Hepatocyte (in vitro differentiated cells): ENCODE measurements around the gene USP49. TPM values are rescaled to one million over a fixed set of nuclear protein-coding genes. Genes with fewer than 3 reads are reported as not detected.

Source experiments
- DNase-seq: peaks from one replicate; pipeline ENCODE4 v3.0.0-alpha.2; 2016; ENCODE audit warnings: low spot score
- H2AFZ ChIP-seq: fragments of 200-600 bp; sonication (generic); 2 replicates; pipeline ENCODE4 v1.6.0; 2016; ENCODE audit warnings: antibody characterized with exemption, mild to moderate bottlenecking
- H3K27ac ChIP-seq: fragments of 200-600 bp; sonication (generic); 2 replicates; pipeline ENCODE4 v1.5.1; 2016; ENCODE audit warnings: mild to moderate bottlenecking
- H3K27me3 ChIP-seq: fragments of 200-600 bp; sonication (generic); 2 replicates; pipeline ENCODE4 v1.6.1; 2016
- H3K36me3 ChIP-seq: fragments of 200-600 bp; sonication (generic); replicated peaks from 2 replicates; pipeline ENCODE4 v1.5.1; 2016; ENCODE audit warnings: low read depth; ENCODE audit not compliant: insufficient read depth
- H3K4me1 ChIP-seq: fragments of 200-600 bp; sonication (generic); 2 replicates; pipeline ENCODE4 v1.5.1; 2016; ENCODE audit warnings: mild to moderate bottlenecking, moderate library complexity; ENCODE audit not compliant: insufficient read depth
- H3K4me2 ChIP-seq: fragments of 200-600 bp; sonication (generic); 2 replicates; pipeline ENCODE4 v1.6.0; 2016
- H3K4me3 ChIP-seq: fragments of 200-600 bp; sonication (generic); 2 replicates; pipeline ENCODE4 v1.5.1; 2016; ENCODE audit warnings: mild to moderate bottlenecking
- H3K79me2 ChIP-seq: fragments of 200-600 bp; sonication (generic); 2 replicates; pipeline ENCODE4 v1.6.0; 2017; ENCODE audit warnings: mild to moderate bottlenecking
- H3K9me2 ChIP-seq: fragments of 200-600 bp; sonication (generic); replicated peaks from 2 replicates; pipeline ENCODE4 v1.6.0; 2017; ENCODE audit warnings: mild to moderate bottlenecking; ENCODE audit not compliant: insufficient read depth
- H3K9me3 ChIP-seq: fragments of 200-600 bp; sonication (generic); 2 replicates; pipeline ENCODE4 v1.5.1; 2016; ENCODE audit warnings: low read depth, mild to moderate bottlenecking
- H4K20me1 ChIP-seq: fragments of 200-600 bp; sonication (generic); 2 replicates; pipeline ENCODE4 v1.6.0; 2016; ENCODE audit warnings: mild to moderate bottlenecking; ENCODE audit not compliant: insufficient read depth, poor library complexity, severe bottlenecking
- EZH2 ChIP-seq: fragments of 200-600 bp; sonication (generic); IDR thresholded peaks from 2 replicates; pipeline ENCODE4 v1.6.1; 2016; ENCODE audit warnings: antibody characterized with exemption, mild to moderate bottlenecking, borderline replicate concordance
- EZH2phosphoT487 ChIP-seq: fragments of 200-600 bp; sonication (generic); IDR thresholded peaks from one replicate; pipeline ENCODE4 v1.6.1; 2018; ENCODE audit warnings: antibody characterized with exemption, mild to moderate bottlenecking, low read depth, moderate library complexity; ENCODE audit not compliant: unreplicated experiment, severe bottlenecking
- WGBS: methylation state at CpG from one replicate; pipeline ENCODE4 v1.1.6; 2016; ENCODE audit warnings: low lambda C conversion rate; ENCODE audit errors: missing lambda C conversion rate; 5-methylcytosine and 5-hydroxymethylcytosine counted together
- polyA plus RNA-seq: library from polyadenylated mRNA; unstranded; fragments of >200 nt; fragmentation: Nextera tagmentation; extraction: Ambion mirVana; gene quantifications from 2 replicates; pipeline ENCODE4 v1.2.1, GENCODE V29; 2016
- total RNA-seq: library from RNA; depleted of rRNA; stranded (reverse); fragments of >200 nt; gene quantifications from 2 replicates; pipeline ENCODE4 v1.2.3, GENCODE V29; 2014
- TF ChIP-seq, protein P1 (sequence below): fragments of 200-600 bp; sonication (generic); IDR thresholded peaks from 2 replicates; pipeline ENCODE4 v1.5.1; 2016; ENCODE audit warnings: antibody characterized with exemption, mild to moderate bottlenecking; ENCODE audit not compliant: poor library complexity

Gene USP49
- total and polyA plus RNA-seq, 2 experiments from 2014 or later: 1.0 to 2.4 TPM

DNA sequence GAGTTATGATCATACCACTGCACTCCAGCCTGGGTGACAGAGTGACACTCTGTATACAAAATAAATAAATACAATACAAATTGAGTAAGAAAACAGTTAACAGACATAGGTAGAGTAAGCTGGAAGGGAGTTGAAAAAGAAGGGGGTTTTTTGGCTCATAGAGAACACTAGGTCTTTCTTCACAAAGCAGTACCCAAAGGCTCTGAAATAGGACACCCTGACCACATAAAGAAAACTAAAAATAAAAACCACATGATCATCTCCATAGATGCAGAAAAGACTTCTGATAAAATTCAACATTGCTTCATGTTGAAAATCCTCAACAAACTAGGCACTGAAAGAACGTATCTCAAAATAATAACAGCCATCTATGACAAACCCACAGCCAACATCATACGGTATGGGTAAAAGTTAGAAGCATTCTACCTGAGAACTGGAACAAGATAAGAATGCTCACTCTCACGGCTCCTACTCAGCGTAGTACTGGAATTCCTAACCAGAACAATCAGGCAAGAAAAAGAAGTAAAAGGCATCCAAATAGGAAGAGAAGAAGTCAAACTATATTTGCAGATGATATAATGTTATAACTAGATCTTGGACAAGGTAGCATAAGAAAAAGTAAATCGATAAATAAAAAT is 59.0 kb downstream of the USP49 start:
- no peak for DNase-seq
- no peaks in the 10 kb centered on the region for H3K27me3 ChIP-seq
- no peaks in the 10 kb centered on the region for H3K4me1 ChIP-seq
- no peaks in the 10 kb centered on the region for H3K79me2 ChIP-seq
- no peaks in the 10 kb centered on the region for H3K9me2 ChIP-seq
- TF ChIP-seq, protein P1, sequence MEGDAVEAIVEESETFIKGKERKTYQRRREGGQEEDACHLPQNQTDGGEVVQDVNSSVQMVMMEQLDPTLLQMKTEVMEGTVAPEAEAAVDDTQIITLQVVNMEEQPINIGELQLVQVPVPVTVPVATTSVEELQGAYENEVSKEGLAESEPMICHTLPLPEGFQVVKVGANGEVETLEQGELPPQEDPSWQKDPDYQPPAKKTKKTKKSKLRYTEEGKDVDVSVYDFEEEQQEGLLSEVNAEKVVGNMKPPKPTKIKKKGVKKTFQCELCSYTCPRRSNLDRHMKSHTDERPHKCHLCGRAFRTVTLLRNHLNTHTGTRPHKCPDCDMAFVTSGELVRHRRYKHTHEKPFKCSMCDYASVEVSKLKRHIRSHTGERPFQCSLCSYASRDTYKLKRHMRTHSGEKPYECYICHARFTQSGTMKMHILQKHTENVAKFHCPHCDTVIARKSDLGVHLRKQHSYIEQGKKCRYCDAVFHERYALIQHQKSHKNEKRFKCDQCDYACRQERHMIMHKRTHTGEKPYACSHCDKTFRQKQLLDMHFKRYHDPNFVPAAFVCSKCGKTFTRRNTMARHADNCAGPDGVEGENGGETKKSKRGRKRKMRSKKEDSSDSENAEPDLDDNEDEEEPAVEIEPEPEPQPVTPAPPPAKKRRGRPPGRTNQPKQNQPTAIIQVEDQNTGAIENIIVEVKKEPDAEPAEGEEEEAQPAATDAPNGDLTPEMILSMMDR: no peak
- no peak for TF ChIP-seq EZH2
- no peak for TF ChIP-seq EZH2phosphoT487
- no peaks in the 10 kb centered on the region for H3K9me3 ChIP-seq
- no peaks in the 10 kb centered on the region for H4K20me1 ChIP-seq
- H3K4me3 ChIP-seq: no peak overlapping the region
- WGBS: 86% methylated on average over 5 of the region's 5 CpGs
- no peak overlapping the region for H3K27ac ChIP-seq
- no peak overlapping the region for H3K4me2 ChIP-seq
- H3K36me3 ChIP-seq: no peaks in the 10 kb centered on the region
- H2AFZ ChIP-seq: no peak overlapping the region

DNA sequence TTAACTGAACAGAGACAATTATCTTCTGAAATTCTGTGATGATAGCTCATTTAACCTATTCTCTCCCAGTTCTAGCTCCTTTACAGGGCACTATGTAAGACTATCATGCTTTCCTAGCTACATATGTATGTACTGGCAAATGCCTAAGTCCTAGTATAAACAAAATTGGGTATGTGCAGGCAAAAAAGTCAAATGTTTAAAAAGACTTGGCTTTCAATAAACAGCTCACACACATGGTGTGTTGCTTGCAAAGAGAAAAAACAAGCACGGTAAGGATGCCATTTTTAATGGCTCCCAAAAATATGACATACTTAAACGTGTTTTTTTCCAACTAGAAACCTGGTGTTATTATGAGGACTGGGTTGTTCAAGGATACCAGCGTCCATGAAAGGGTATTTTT is 62.9 kb downstream of the USP49 start:
- Histone ChIP-seq H3K9me2 (no peaks in the 10 kb centered on the region), H3K79me2 (no peaks in the 10 kb centered on the region), H3K4me2 (no peak overlapping the region), H3K27me3 (no peaks in the 10 kb centered on the region), H3K4me3 (no peak overlapping the region), H2AFZ (no peak overlapping the region), H3K9me3 (no peaks in the 10 kb centered on the region), H4K20me1 (no peaks in the 10 kb centered on the region), H3K4me1 (no peaks in the 10 kb centered on the region), H3K36me3 (no peaks in the 10 kb centered on the region), H3K27ac (no peak overlapping the region)
- TF ChIP-seq EZH2: no peak
- TF ChIP-seq EZH2phosphoT487: no peak
- DNase-seq: no peak
- 72% methylated on average over 3 of the region's 3 CpGs for WGBS

DNA sequence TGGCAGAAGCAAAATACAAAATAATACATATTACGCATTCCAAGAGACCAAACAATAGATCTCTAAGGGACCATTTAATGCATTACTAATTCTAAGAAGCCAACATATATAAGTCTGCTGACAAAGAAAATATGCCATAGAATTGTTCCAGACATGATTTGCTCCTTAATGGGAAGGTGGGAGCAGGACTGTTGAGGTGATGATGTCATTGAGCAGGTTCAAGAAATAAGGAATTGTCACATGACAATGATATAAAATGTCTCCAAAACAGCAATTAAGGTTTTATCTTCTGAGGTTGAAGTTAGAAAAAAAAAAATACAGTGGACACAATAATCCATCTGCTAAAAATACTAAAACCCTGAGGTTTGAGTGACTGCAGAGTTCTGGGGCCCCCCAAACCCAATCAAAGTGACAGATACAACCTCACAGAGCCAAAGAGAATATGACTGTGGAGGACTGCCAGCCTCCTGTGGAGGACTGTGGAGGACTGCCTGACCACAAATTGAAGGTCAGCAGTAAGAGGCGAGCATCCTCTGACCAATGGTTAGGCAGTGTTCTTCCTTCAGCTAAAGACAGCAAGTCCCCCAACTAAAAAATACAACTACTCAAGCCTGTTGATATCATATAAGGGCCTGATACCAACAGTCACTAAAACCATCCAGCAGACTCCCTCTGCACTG is 68.7 kb downstream of the USP49 start:
- H4K20me1 ChIP-seq: no peaks in the 10 kb centered on the region
- H3K4me2 ChIP-seq: no peak overlapping the region
- DNase-seq: no peak
- no peaks in the 10 kb centered on the region for H3K36me3 ChIP-seq
- 100% methylated on average over 2 of the region's 2 CpGs for WGBS
- no peak overlapping the region for H3K4me3 ChIP-seq
- no peaks in the 10 kb centered on the region for H3K9me3 ChIP-seq
- no peak overlapping the region for H2AFZ ChIP-seq
- no peaks in the 10 kb centered on the region for H3K4me1 ChIP-seq
- H3K27ac ChIP-seq: no peak overlapping the region
- no peaks in the 10 kb centered on the region for H3K79me2 ChIP-seq
- no peaks in the 10 kb centered on the region for H3K27me3 ChIP-seq
- TF ChIP-seq, protein P1: no peak
- TF ChIP-seq EZH2: no peak
- TF ChIP-seq EZH2phosphoT487: no peak
- no peaks in the 10 kb centered on the region for H3K9me2 ChIP-seq

DNA sequence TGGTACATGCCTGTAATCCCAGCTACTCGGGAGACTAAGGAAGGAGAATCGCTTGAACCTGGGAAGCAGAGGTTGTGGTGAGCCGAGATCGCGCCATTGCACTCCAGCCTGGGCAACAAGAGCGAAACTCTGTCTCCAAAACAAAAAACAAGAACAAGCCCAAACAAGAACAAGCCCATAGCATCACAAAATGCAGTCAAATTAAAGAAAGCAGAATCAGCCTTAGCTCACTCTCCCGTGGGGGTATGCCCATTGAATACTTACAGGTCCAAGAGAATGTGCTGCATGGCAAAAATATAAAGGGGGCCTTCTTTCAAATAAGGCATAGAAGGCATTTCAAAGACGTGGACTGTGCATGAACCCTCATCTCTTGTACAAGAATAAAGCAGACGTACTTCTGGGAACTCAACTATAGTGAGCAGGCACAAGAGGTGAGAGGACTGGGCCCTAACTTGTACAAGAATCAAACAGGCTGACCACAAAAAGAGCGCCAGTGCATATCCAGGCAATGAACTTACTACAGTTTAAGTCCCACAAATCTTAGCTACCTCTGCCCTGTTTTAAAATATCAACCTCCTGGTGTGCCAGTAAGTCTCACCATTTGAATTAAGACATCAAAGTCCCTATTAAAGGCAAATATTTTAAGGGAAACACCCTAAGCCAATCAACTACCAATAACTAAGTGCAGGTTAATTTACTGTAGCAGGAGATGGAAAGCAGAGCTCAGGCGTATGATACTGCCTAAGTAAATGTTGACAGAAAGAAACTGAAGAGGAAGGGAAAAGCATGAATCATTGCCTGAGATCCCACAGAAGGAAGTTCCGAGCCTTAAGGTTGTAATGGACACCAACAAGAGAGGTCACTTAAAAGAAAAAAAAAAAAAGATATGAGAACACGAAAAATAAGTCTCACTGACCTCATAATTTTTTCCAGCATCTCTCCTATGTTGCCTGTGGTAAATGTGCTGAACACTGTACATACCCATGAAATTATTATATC is 70.3 kb downstream of the USP49 start:
- 79% methylated on average over 13 of the region's 13 CpGs for WGBS

More for the DNA sequence above, 70.3 kb downstream of the USP49 start:
- H2AFZ ChIP-seq: no peak overlapping the region
- H4K20me1 ChIP-seq: no peaks in the 10 kb centered on the region
- TF ChIP-seq, protein P1: no peak
- no peak for TF ChIP-seq EZH2phosphoT487
- TF ChIP-seq EZH2: no peak
- no peaks in the 10 kb centered on the region for H3K4me1 ChIP-seq
- H3K27me3 ChIP-seq: no peaks in the 10 kb centered on the region
- no peaks in the 10 kb centered on the region for H3K79me2 ChIP-seq
- no peak overlapping the region for H3K4me2 ChIP-seq
- H3K36me3 ChIP-seq: no peaks in the 10 kb centered on the region
- DNase-seq: peak; percentile 38
- H3K4me3 ChIP-seq: no peak overlapping the region
- no peaks in the 10 kb centered on the region for H3K9me2 ChIP-seq
- H3K27ac ChIP-seq: peak overlapping the region; percentile 48
- H3K9me3 ChIP-seq: no peaks in the 10 kb centered on the region
